Gastrocnemius medialis (tissue), 4 donors: ENCODE measurements around the gene RNF144A. TPM values are rescaled to one million over a fixed set of nuclear protein-coding genes. Genes with fewer than 3 reads are reported as not detected.

Source experiments
- ATAC-seq, 2 donors: fragments of 150-250 bp; one replicate each; pipeline ENCODE4 v1.9.1; 2016
- DNase-seq, 2 donors: peaks; one replicate each; pipeline ENCODE4 v3.0.0-alpha.2; 2019
- H3K27ac ChIP-seq, 4 donors: fragments of 200-600 bp; sonication (generic); 1 replicate in 1 of 4; 2 replicates in 3 of 4; pipeline ENCODE4 v1.5.1; 2016 to 2018; ENCODE audit warnings: mild to moderate bottlenecking in 2 of 4, moderate library complexity in 1 of 4
- H3K27me3 ChIP-seq, 3 donors: fragments of 200-600 bp; sonication (generic) in 2 of 3; 1 replicate in 1 of 3; 2 replicates in 2 of 3; pipeline versions ENCODE4 v1.5.1 to v1.6.0; 2016 to 2019; ENCODE audit warnings: mild to moderate bottlenecking in 1 of 3, moderate library complexity in 1 of 3
- H3K36me3 ChIP-seq, 2 donors: fragments of 200-600 bp; sonication (generic) in 1 of 2; one replicate each; pipeline ENCODE4 v1.5.1; 2017 to 2018
- H3K4me1 ChIP-seq, 2 donors: fragments of 200-600 bp; sonication (generic) in 1 of 2; one replicate each; pipeline ENCODE4 v1.5.1; 2016 to 2017; ENCODE audit warnings: mild to moderate bottlenecking in 2 of 2
- H3K4me3 ChIP-seq, 4 donors: fragments of 200-600 bp; sonication (generic) in 3 of 4; 1 replicate in 1 of 4; 2 replicates in 3 of 4; pipeline ENCODE4 v1.5.1; 2016 to 2019; ENCODE audit warnings: mild to moderate bottlenecking in 2 of 4
- H3K9me3 ChIP-seq, 3 donors: fragments of 200-600 bp; sonication (generic) in 2 of 3; 1 replicate in 1 of 3; 2 replicates in 2 of 3; pipeline ENCODE4 v1.5.1; 2016 to 2019
- POLR2A ChIP-seq, 2 donors: fragments of 450-650 bp; IDR thresholded peaks; one replicate each; pipeline ENCODE4 v1.6.1; 2017; ENCODE audit warnings: antibody characterized with exemption in 2 of 2, mild to moderate bottlenecking in 2 of 2, moderate library complexity in 2 of 2
- in situ Hi-C, 4 donors: fragments of 200-750 bp; cut with MboI; loops; one replicate each; pipeline versions ENCODE4 v1.15.0 to v1.8.0; 2017; ENCODE audit warnings: low sequenced_read_pairs in 4 of 4
- intact Hi-C: fragments of 100-400 bp; cut with DNase I; formaldehyde crosslinking; loops from one replicate; pipeline ENCODE4 v1.15.1; 2023; ENCODE audit warnings: low total_unique reads
- total RNA-seq, 4 donors: library from RNA; depleted of rRNA; stranded (reverse); fragments of >200 nt; gene quantifications; one replicate each; pipeline versions ENCODE4 v1.1.0 to v1.2.3, GENCODE V29; 2016
- TF ChIP-seq, protein P1 (sequence below), 5 experiments: fragments of 450-650 bp in 3 of 5; fragments of 200-600 bp in 2 of 5; sonication (generic) in 2 of 5; IDR thresholded peaks in 4 of 5; conservative IDR thresholded peaks in 1 of 5; 1 replicate in 4 of 5; 2 replicates in 1 of 5; pipeline ENCODE4 v1.5.1; 2016 to 2019; ENCODE audit warnings: antibody characterized with exemption in 5 of 5, mild to moderate bottlenecking in 3 of 5, moderate library complexity in 3 of 5

Gene RNF144A, protein sequence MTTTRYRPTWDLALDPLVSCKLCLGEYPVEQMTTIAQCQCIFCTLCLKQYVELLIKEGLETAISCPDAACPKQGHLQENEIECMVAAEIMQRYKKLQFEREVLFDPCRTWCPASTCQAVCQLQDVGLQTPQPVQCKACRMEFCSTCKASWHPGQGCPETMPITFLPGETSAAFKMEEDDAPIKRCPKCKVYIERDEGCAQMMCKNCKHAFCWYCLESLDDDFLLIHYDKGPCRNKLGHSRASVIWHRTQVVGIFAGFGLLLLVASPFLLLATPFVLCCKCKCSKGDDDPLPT
- 10 to 100 TPM in 2 of 4 donors, 1 to 10 TPM in 2; 4.9 to 16.2 (median 10.2) TPM for total RNA-seq

DNA sequence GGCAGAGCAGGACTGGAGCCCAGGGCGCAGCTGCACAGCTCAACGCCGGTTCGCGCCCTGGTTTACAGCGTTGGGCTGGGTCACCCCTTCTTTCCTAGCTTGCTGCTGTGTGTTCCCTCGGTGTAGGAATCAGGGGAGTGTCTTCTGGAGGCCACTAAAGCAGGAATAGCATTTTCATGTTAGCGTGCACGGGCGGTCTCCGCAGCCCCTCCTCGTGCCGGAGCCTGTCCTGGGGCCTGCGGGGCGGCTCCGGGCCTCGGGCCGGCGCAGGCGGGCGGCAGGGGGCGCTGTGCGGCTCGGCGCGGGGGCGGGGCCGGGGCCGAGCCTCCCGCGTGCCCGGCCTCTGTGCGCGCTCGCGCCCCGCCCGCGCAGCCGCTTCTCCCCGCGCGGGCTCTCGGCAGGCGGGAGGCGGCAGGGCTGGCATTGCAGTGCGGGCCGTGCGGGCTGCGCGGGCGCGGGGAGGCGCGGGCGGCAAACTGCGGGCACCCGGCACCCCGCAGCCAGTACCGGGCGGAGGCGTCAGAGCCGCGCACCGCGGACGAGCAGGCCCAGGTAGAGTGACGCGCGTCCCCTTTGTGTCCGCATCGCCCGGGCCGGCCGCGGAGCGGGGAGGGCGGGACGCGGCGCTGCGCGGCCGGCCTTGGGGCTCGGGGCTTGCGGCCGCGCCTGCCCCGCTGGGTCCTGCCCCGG, at the start of gene RNF144A:
Gene RNF144A, plus strand, starts transcription at position 342 of the 690 bp plus-strand sequence. CDS start 79,515 bp downstream, outside the sequence.
- H3K4me3 ChIP-seq = peak within 1 kb of the TSS; percentile 62 to 82 (median 70)
- TF ChIP-seq POLR2A (IDR thresholded peaks at IDR 0.05) = peak; percentile 63 to 69
- TF ChIP-seq, protein P1, sequence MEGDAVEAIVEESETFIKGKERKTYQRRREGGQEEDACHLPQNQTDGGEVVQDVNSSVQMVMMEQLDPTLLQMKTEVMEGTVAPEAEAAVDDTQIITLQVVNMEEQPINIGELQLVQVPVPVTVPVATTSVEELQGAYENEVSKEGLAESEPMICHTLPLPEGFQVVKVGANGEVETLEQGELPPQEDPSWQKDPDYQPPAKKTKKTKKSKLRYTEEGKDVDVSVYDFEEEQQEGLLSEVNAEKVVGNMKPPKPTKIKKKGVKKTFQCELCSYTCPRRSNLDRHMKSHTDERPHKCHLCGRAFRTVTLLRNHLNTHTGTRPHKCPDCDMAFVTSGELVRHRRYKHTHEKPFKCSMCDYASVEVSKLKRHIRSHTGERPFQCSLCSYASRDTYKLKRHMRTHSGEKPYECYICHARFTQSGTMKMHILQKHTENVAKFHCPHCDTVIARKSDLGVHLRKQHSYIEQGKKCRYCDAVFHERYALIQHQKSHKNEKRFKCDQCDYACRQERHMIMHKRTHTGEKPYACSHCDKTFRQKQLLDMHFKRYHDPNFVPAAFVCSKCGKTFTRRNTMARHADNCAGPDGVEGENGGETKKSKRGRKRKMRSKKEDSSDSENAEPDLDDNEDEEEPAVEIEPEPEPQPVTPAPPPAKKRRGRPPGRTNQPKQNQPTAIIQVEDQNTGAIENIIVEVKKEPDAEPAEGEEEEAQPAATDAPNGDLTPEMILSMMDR (IDR thresholded peaks at IDR 0.05 in 4 of 5, conservative IDR thresholded peaks at IDR 0.05 in 1 of 5) = peak; percentile 40 to 67 (median 65)
- in situ Hi-C loops = no loop called here
- ATAC-seq (peak; percentile 90 to 91), DNase-seq (no peak)
- peaks cover 6 to 10% of the 10 kb centered on the region in 2 donors for H3K4me1 ChIP-seq
- no peaks in the 10 kb centered on the region for H3K9me3 ChIP-seq
- intact Hi-C loops = loop anchor here (2.0 to 5.0 kb wide), 3 partner anchors 18 to 125 kb away; no protein-coding TSS in a partner anchor
- no peaks in the 10 kb centered on the region for H3K27me3 ChIP-seq
- H3K27ac ChIP-seq = peak within 1 kb of the TSS; percentile 54 to 76 (median 65)
- H3K36me3 ChIP-seq = no peaks in the 10 kb centered on the region

DNA sequence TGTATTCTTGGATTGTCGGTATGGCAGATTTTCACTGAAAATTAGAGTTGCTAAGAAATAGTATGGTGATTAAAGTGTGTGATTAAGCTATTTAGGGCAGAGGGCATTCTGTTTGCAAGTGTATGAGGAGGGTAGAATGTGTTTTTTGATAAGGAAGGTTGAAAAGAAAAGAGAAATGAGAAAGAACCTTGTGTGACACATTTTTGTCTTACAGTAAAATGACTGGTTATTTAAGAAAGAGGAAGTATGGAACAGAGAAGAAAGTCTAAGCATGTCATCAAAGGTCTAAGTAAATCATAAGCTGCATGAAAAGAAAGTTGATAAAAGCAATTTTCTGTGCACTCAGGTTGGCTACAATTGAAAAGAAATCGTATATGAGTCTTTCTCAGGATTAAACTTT, 44.8 kb upstream of the RNF144A start:
- intact Hi-C loops (no loop called here), in situ Hi-C loops (no loop called here)
- ATAC-seq = no peak

DNA sequence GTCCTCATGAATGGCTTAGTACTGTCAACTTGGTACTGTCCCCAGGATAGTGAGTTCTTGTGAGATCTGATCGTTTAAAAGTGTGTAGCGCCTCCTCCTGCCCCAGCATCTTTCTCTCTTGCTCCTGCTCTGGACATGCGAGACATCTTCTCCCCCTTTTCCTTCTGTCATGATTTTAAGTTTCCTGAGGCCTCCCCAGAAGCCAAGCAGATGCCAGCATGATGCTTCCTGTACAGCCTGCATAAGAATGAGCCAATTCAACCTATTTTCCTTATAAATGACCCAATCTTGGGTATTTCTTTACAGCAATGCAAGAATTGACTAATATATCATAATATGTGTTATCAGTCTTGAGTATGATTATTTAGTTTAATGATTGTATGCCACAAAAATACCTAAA, 43.2 kb upstream of the RNF144A start:
- no peak for ATAC-seq
- intact Hi-C loops = no loop called here
- in situ Hi-C loops = no loop called here
- no peaks in the 10 kb centered on the region for H3K4me1 ChIP-seq
- no peaks in the 10 kb centered on the region for H3K9me3 ChIP-seq
- no peak for TF ChIP-seq POLR2A (IDR thresholded peaks at IDR 0.05)
- TF ChIP-seq, protein P1 (IDR thresholded peaks at IDR 0.05 in 4 of 5, conservative IDR thresholded peaks at IDR 0.05 in 1 of 5) = no peak
- H3K27ac ChIP-seq = no peak overlapping the region
- H3K4me3 ChIP-seq = no peak overlapping the region
- no peaks in the 10 kb centered on the region for H3K36me3 ChIP-seq
- no peaks in the 10 kb centered on the region for H3K27me3 ChIP-seq
- DNase-seq = no peak

More for the DNA sequence above, 44.8 kb upstream of the RNF144A start:
- H3K9me3 ChIP-seq = no peaks in the 10 kb centered on the region
- H3K27me3 ChIP-seq = no peaks in the 10 kb centered on the region
- DNase-seq = no peak
- H3K4me3 ChIP-seq = no peak overlapping the region
- TF ChIP-seq POLR2A (IDR thresholded peaks at IDR 0.05) = no peak
- TF ChIP-seq, protein P1 (IDR thresholded peaks at IDR 0.05 in 4 of 5, conservative IDR thresholded peaks at IDR 0.05 in 1 of 5) = no peak
- H3K4me1 ChIP-seq = peaks cover 0 to under 1% of the 10 kb centered on the region in 2 donors
- H3K27ac ChIP-seq = no peak overlapping the region
- H3K36me3 ChIP-seq = no peaks in the 10 kb centered on the region

DNA sequence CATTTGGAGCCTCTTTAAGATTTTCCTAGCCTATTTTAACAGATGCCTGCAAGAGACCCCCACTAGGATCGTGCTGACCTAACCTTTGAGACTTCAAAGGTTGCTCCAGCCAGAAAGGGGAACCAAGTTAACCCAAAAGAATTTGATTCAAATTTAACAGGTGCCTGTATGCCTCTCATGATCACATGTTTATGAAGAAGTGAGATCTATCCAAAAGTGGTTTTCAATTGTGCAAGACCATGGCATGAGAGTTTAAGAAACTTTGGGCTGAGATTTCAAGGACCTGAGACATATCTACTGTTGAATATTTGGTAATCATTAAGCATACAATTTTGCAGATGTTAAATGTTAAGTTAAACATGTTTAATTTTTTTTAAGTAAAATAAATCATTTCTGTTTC, 40.9 kb upstream of the RNF144A start:
- intact Hi-C loops (no loop called here), in situ Hi-C loops (no loop called here)
- no peaks in the 10 kb centered on the region for H3K27me3 ChIP-seq
- TF ChIP-seq POLR2A (IDR thresholded peaks at IDR 0.05) = no peak
- TF ChIP-seq, protein P1 (IDR thresholded peaks at IDR 0.05 in 4 of 5, conservative IDR thresholded peaks at IDR 0.05 in 1 of 5) = no peak
- H3K27ac ChIP-seq = no peak overlapping the region
- DNase-seq = no peak
- H3K4me3 ChIP-seq = no peak overlapping the region
- no peaks in the 10 kb centered on the region for H3K36me3 ChIP-seq
- ATAC-seq = no peak
- peaks cover 3 to 14% of the 10 kb centered on the region in 2 donors for H3K4me1 ChIP-seq
- H3K9me3 ChIP-seq = no peaks in the 10 kb centered on the region
